Parathyroid adenoma (tissue), 2 donors: ENCODE results near the gene TEAD1.
A peak's percentile ranks its signal among the peaks of the same experiment; 100 is the strongest.

Experiments used
- H2AFZ ChIP-seq: fragments of 300-600 bp; sonication (generic); one replicate; pipeline ENCODE4 v1.7.0; 2017; ENCODE audit warnings: antibody characterized with exemption, mild to moderate bottlenecking
- H3K27ac ChIP-seq: fragments of 300-600 bp; sonication (generic); one replicate; pipeline ENCODE4 v1.7.0; 2017
- H3K27me3 ChIP-seq: fragments of 300-600 bp; sonication (generic); one replicate; pipeline ENCODE4 v1.7.0; 2017; ENCODE audit warnings: low read length; ENCODE audit not compliant: control insufficient read depth, insufficient read depth
- H3K36me3 ChIP-seq: fragments of 300-600 bp; sonication (generic); one replicate; pipeline ENCODE4 v1.7.0; 2017; ENCODE audit warnings: low read length; ENCODE audit not compliant: control insufficient read depth, insufficient read depth
- H3K4me1 ChIP-seq: fragments of 300-600 bp; sonication (generic); one replicate; pipeline ENCODE4 v1.7.0; 2017; ENCODE audit warnings: control low read depth
- H3K4me2 ChIP-seq: fragments of 300-600 bp; sonication (generic); one replicate; pipeline ENCODE4 v1.7.0; 2017; ENCODE audit warnings: low read length
- H3K4me3 ChIP-seq: fragments of 300-600 bp; sonication (generic); one replicate; pipeline ENCODE4 v1.7.0; 2017; ENCODE audit warnings: low read depth, low read length
- H3K79me2 ChIP-seq: fragments of 300-600 bp; sonication (generic); one replicate; pipeline ENCODE4 v1.7.0; 2017; ENCODE audit warnings: control low read depth
- H3K9ac ChIP-seq: fragments of 300-600 bp; sonication (generic); one replicate; pipeline ENCODE4 v1.7.0; 2017; ENCODE audit warnings: mild to moderate bottlenecking
- H3K9me3 ChIP-seq: fragments of 300-600 bp; sonication (generic); one replicate; pipeline ENCODE4 v1.7.0; 2017; ENCODE audit warnings: low read length; ENCODE audit not compliant: control insufficient read depth
- CTCF ChIP-seq: fragments of 300-600 bp; sonication (generic); IDR thresholded peaks from one replicate; pipeline ENCODE4 v1.7.0; 2017; ENCODE audit warnings: antibody characterized with exemption, mild to moderate bottlenecking
- donor health status: primary hyperparathyroidism.

TEAD1 gene

GRCh38 chr11:12744826-12745502 is 70.7 kb downstream of the TEAD1 start:
- no peak for TF ChIP-seq CTCF
- Histone ChIP-seq H3K36me3 (no peaks in the 10 kb centered on the region), H3K9me3 (no peaks in the 10 kb centered on the region), H3K9ac (no peak overlapping the region), H3K27ac (peak overlapping the region; percentile 52), H2AFZ (peak overlapping the region; percentile 15), H3K27me3 (no peaks in the 10 kb centered on the region), H3K79me2 (peaks cover 25% of the 10 kb centered on the region), H3K4me3 (no peak overlapping the region), H3K4me2 (no peak overlapping the region), H3K4me1 (peaks cover 10% of the 10 kb centered on the region)

- H3K4me3 ChIP-seq: no peak overlapping the region
- no peaks in the 10 kb centered on the region for H3K36me3 ChIP-seq
- H3K79me2 ChIP-seq: peaks cover 21% of the 10 kb centered on the region
- peaks cover 10% of the 10 kb centered on the region for H3K4me1 ChIP-seq
- H3K4me2 ChIP-seq: no peak overlapping the region
- no peak for TF ChIP-seq CTCF
- peak overlapping the region; percentile 54 for H3K27ac ChIP-seq
- H3K9me3 ChIP-seq: no peaks in the 10 kb centered on the region
- H3K27me3 ChIP-seq: no peaks in the 10 kb centered on the region
- no peak overlapping the region for H2AFZ ChIP-seq
- no peak overlapping the region for H3K9ac ChIP-seq
Measured at GRCh38 chr11:12745787-12746186, 71.6 kb downstream of the TEAD1 start.

GRCh38 chr11:12746593-12747097 is 72.4 kb downstream of the TEAD1 start:
- peak overlapping the region; percentile 54 for H3K27ac ChIP-seq
- peaks cover 18% of the 10 kb centered on the region for H3K79me2 ChIP-seq
- no peaks in the 10 kb centered on the region for H3K27me3 ChIP-seq
- H3K4me1 ChIP-seq: peaks cover 10% of the 10 kb centered on the region
- H3K9ac ChIP-seq: no peak overlapping the region
- H2AFZ ChIP-seq: no peak overlapping the region
- no peaks in the 10 kb centered on the region for H3K36me3 ChIP-seq
- no peaks in the 10 kb centered on the region for H3K9me3 ChIP-seq
- TF ChIP-seq CTCF: no peak
- peak overlapping the region; percentile 38 for H3K4me2 ChIP-seq
- no peak overlapping the region for H3K4me3 ChIP-seq

GRCh38 chr11:12748561-12748960 is 74.3 kb downstream of the TEAD1 start:
- TF ChIP-seq CTCF: no peak
- H3K27ac ChIP-seq: no peak overlapping the region
- no peak overlapping the region for H3K9ac ChIP-seq

GRCh38 chr11:12749442-12749841 is 75.2 kb downstream of the TEAD1 start:
- Histone ChIP-seq H3K27ac (no peak overlapping the region), H2AFZ (no peak overlapping the region), H3K4me1 (peaks cover 13% of the 10 kb centered on the region), H3K79me2 (peaks cover 18% of the 10 kb centered on the region), H3K9ac (no peak overlapping the region), H3K9me3 (no peaks in the 10 kb centered on the region), H3K4me3 (no peak overlapping the region), H3K4me2 (no peak overlapping the region), H3K36me3 (no peaks in the 10 kb centered on the region), H3K27me3 (no peaks in the 10 kb centered on the region)
- TF ChIP-seq CTCF: no peak

More at GRCh38 chr11:12748561-12748960, 74.3 kb downstream of the TEAD1 start:
- H2AFZ ChIP-seq: no peak overlapping the region
- H3K4me1 ChIP-seq: peaks cover 10% of the 10 kb centered on the region
- peaks cover 18% of the 10 kb centered on the region for H3K79me2 ChIP-seq
- H3K36me3 ChIP-seq: no peaks in the 10 kb centered on the region
- H3K4me3 ChIP-seq: no peak overlapping the region
- no peaks in the 10 kb centered on the region for H3K27me3 ChIP-seq
- H3K4me2 ChIP-seq: no peak overlapping the region
- no peaks in the 10 kb centered on the region for H3K9me3 ChIP-seq
